MM.1S (cell line): Measurements from ENCODE around the gene PI4K2A.

Experiments used
- EZH2 ChIP-seq: fragments of 300-600 bp; sonication (generic); optimal IDR thresholded peaks from 2 replicates; pipeline ENCODE3; 2017; ENCODE audit warnings: low read depth, mild to moderate bottlenecking, antibody characterized with exemption, low read length, mixed read lengths
- EZH2phosphoT487 ChIP-seq: fragments of 300-600 bp; sonication (generic); IDR thresholded peaks from 2 replicates; pipeline ENCODE4 v1.6.1; 2018; ENCODE audit warnings: antibody characterized with exemption, low read length
- TF ChIP-seq, protein P1 (sequence below): fragments of 300-600 bp; sonication (generic); IDR thresholded peaks from 2 replicates; pipeline ENCODE4 v1.5.1; 2016; ENCODE audit warnings: antibody characterized with exemption, low read length, mixed read lengths

DNA sequence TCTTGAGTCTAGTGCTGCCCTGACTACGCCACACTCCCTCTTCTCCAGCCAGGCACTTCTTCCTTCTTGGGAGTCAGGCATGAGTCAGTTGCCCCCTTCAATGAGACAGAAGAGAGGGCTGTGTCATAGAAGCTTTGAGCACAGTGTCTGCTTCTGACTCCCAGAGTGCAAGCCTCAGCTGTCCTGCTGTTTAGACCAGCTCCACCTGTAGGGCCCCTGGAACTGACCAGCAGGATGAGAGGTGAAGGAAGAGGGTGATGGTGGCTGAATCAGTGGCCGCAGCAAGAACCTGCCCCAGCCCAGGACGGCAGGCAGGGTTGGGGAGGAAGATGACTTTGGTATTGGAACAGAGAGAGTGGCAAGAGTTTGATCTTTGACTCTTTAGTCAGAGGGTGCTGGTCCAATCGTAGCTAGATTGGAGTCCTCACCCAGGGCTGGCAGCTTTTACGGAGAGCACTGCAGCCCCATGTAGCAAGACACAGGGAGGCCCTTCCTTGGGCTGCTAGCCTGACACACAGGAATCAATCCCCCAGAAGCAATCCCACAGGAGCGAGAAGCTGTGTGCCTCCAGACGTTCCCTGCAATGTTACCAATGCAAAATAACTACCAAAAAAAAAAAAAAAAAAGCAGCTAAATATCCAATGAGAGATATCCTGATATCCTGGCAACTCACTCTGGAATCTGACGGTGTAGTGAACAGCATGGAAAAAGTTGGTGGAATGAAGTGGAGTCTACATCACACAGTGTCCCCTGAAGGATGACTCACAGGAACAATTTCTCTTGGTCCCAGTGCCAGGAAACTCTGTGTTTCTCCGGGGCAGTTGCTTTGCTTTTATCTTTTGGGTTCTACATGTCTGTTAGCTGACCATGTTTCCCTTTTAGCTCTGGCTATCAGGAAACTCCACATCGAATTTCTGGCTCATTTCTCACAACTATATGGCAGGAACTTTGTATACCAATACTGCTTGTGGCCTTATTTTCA lies 44.1 kb upstream of the PI4K2A start:
- TF ChIP-seq, protein P1, sequence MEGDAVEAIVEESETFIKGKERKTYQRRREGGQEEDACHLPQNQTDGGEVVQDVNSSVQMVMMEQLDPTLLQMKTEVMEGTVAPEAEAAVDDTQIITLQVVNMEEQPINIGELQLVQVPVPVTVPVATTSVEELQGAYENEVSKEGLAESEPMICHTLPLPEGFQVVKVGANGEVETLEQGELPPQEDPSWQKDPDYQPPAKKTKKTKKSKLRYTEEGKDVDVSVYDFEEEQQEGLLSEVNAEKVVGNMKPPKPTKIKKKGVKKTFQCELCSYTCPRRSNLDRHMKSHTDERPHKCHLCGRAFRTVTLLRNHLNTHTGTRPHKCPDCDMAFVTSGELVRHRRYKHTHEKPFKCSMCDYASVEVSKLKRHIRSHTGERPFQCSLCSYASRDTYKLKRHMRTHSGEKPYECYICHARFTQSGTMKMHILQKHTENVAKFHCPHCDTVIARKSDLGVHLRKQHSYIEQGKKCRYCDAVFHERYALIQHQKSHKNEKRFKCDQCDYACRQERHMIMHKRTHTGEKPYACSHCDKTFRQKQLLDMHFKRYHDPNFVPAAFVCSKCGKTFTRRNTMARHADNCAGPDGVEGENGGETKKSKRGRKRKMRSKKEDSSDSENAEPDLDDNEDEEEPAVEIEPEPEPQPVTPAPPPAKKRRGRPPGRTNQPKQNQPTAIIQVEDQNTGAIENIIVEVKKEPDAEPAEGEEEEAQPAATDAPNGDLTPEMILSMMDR = no peak
- TF ChIP-seq EZH2phosphoT487 (no peak), EZH2 (no peak)
